Fibroblast of pulmonary artery (primary cell): ENCODE results near the gene CAMTA1.
"Not testable (repeated sequence)": the region's sequence is repeated elsewhere in the genome, so short reads cannot be mapped to it uniquely, and the experiment has no call there.

ENCODE experiments used
- DNase-seq: peaks from one replicate; pipeline ENCODE4 v3.0.0-alpha.2; 2010; ENCODE audit warnings: low read depth
- H3K4me3 ChIP-seq: replicated peaks from 2 replicates; pipeline ENCODE4 v1.5.1; 2011; ENCODE audit warnings: low read depth, mild to moderate bottlenecking, control low read depth, low read length, moderate library complexity
- CTCF ChIP-seq: IDR thresholded peaks from 2 replicates; pipeline ENCODE4 v1.5.1; 2011; ENCODE audit warnings: mild to moderate bottlenecking, control low read depth, low read length, inconsistent platforms; ENCODE audit errors: missing control alignments

The CAMTA1 gene

DNA sequence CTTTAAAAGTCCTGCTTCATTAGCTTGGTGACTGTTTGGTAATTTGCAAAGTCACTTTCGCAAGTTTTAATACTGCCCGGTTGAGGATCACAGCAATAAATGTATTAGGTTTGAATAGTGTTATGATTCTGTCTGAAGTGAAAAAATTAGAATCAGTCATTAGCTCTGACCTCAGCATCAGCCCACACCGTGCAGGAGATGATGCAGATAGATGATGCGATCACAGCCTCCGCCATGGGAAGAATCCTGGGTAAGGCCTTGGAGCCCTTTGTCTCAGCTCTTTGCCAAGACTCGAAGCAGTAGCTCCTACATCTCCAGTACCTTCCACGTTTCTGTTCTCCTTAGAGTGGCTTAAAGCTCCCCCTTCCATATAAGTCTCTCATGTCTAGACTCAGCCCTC, 366.7 kb downstream of the CAMTA1 start:
- H3K4me3 ChIP-seq = no peak overlapping the region
- no peak for DNase-seq
- no peak for TF ChIP-seq CTCF

GRCh38 chr1:7152655-7153054, 367.4 kb downstream of the CAMTA1 start:
- TF ChIP-seq CTCF = no peak
- no peak overlapping the region for H3K4me3 ChIP-seq
- DNase-seq = no peak

- TF ChIP-seq CTCF = no peak
- H3K4me3 ChIP-seq = no peak overlapping the region
- no peak for DNase-seq
These were observed 368.2 kb downstream of the CAMTA1 start for GRCh38 chr1:7153464-7153863.

DNA sequence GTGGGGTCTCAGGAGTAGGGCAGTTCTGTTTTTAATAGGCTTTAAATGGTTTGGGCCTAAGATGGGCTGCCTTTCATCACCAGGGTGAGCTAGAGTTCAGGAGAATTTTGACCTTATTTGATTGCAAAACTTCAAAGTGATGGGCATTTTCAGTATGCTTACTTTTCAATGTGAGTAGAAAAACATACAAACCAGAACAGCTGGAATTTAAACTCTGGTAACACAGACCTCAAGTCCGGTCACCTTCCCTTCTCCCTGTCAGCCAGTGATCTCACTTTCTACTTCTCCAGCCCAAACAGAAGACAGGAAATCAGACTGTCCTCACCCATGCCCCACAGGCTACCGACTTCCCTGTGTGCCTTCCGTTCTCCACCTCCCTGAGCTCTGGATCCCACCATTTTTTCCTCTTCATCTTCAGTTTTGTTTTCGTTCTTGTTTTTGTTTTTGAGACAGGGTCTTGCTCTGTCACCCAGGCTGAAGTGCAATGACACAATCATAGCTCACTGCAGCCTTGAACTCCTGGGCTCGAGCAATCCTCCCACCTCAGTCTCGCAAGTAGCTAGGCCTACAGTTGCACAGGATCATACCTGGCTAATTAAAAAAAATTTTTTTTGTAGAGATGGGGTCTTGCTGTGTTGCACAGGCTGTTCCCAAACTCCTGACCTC, 374.0 kb downstream of the CAMTA1 start:
- no peak for TF ChIP-seq CTCF
- DNase-seq = no peak
- no peak overlapping the region for H3K4me3 ChIP-seq

DNA sequence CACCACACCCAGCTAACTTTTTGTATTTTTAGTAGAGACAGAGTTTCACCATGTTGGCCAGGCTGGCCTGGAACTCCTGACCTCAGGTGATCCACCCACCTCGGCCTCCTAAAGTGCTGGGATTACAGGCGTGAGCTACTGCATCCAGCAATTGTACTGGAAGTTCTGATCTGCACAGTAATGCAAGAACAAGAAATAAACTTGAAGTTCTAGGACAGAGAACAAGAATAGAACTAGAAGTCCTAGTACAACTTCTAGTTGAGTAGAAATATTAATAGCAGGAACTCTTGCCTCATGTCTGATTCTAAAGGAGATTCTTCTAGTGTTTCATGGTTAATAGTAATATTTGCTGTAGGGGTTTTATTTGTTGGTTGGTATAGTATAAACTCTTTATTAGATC, 383.3 kb downstream of the CAMTA1 start:
- H3K4me3 ChIP-seq, DNase-seq: not testable (repeated sequence)

- DNase-seq = no peak
- H3K4me3 ChIP-seq = no peak overlapping the region
- no peak for TF ChIP-seq CTCF
These were observed 385.9 kb downstream of the CAMTA1 start for GRCh38 chr1:7171168-7171567.

DNA sequence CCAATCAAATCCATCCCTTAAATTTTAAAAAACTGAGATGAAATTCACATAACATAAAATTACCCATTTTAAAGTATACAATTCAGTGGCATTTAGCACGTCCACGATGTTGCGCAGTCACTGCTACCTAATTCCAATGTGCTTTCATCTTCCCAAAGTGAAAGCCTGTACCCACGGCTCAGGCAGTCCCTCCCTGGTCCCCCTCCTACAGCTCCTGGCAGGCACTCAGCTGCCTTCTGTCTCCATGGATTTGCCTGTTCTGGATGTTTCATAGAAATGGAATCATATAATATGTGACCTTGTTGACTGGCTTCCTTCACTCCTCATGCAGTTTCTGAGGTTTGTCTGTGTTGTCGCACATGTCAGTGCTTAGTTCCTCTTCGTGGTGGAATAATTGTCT, 386.3 kb downstream of the CAMTA1 start:
- DNase-seq = no peak
- TF ChIP-seq CTCF = no peak
- no peak overlapping the region for H3K4me3 ChIP-seq
